Esophagus squamous epithelium (tissue), 4 donors: Measurements from ENCODE around the gene MAPK8IP1.
A peak's percentile ranks its signal among the peaks of the same experiment; 100 is the strongest.

Experiments
- POLR2A ChIP-seq, 4 donors: fragments of 450-650 bp; IDR thresholded peaks; one replicate each; pipeline ENCODE4 v1.6.1; 2017; ENCODE audit warnings: antibody characterized with exemption in 4 of 4, mild to moderate bottlenecking in 4 of 4, moderate library complexity in 3 of 4
- TF ChIP-seq, protein P1 (sequence below), 6 experiments: fragments of 450-650 bp in 4 of 6; fragments of 200-600 bp in 2 of 6; sonication (generic) in 2 of 6; IDR thresholded peaks; one replicate each; pipeline ENCODE4 v1.5.1; 2016 to 2019; ENCODE audit warnings: antibody characterized with exemption in 6 of 6, mild to moderate bottlenecking in 4 of 6, moderate library complexity in 4 of 6

DNA sequence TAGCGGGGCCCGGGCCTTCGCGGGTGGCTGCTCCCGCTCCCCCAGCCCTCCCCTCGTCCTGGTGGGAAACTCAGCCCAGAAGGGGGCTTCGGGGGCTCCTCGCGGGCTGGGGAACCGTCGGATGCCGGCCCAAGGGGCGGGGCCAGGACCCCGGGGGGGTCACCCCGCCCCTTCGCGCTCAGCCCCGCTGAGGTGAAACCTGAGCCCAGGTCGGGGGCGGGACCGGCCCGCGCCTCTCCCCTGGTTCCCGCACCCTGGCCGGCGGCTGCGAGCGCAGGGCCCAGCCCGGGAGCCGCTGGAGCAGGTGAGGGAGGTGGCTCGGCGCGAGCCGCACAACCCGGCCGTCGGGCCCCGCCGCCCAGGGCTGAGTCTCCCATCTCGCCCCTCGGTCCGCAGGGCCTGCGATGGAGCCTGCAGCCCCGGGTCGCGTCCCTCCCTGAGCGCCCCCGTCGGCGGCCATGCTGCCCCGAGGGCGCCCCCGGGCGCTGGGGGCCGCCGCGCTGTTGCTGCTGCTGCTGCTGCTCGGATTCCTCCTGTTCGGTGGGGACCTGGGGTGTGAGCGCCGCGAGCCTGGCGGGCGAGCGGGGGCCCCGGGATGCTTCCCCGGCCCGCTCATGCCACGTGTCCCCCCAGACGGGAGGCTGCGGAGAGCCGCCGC is 37.1 kb downstream of the MAPK8IP1 start, which contains the start of gene LARGE2:
- TF ChIP-seq, protein P1, sequence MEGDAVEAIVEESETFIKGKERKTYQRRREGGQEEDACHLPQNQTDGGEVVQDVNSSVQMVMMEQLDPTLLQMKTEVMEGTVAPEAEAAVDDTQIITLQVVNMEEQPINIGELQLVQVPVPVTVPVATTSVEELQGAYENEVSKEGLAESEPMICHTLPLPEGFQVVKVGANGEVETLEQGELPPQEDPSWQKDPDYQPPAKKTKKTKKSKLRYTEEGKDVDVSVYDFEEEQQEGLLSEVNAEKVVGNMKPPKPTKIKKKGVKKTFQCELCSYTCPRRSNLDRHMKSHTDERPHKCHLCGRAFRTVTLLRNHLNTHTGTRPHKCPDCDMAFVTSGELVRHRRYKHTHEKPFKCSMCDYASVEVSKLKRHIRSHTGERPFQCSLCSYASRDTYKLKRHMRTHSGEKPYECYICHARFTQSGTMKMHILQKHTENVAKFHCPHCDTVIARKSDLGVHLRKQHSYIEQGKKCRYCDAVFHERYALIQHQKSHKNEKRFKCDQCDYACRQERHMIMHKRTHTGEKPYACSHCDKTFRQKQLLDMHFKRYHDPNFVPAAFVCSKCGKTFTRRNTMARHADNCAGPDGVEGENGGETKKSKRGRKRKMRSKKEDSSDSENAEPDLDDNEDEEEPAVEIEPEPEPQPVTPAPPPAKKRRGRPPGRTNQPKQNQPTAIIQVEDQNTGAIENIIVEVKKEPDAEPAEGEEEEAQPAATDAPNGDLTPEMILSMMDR (IDR thresholded peaks at IDR 0.05) = no peak
- peak in 2 of 4 donors; percentile 51 to 54 for TF ChIP-seq POLR2A (IDR thresholded peaks at IDR 0.05)
